IPS-18a (cell line): ENCODE data around the gene CDX2.
"Not testable (repeated sequence)": the region's sequence is repeated elsewhere in the genome, so short reads cannot be mapped to it uniquely, and the experiment has no call there.

Experiments used
- H3K27ac ChIP-seq: one replicate; pipeline ENCODE4 v1.5.1; 2013; ENCODE audit warnings: low read length
- H3K27me3 ChIP-seq: one replicate; pipeline ENCODE4 v1.6.1; 2013; ENCODE audit warnings: mild to moderate bottlenecking, low read length; ENCODE audit not compliant: control insufficient read depth, insufficient read depth
- H3K36me3 ChIP-seq: one replicate; pipeline ENCODE4 v1.6.1; 2013; ENCODE audit warnings: low read depth, low read length; ENCODE audit not compliant: control insufficient read depth
- H3K4me1 ChIP-seq: one replicate; pipeline ENCODE4 v1.6.1; 2013; ENCODE audit warnings: low read depth, low read length; ENCODE audit not compliant: control insufficient read depth
- H3K4me3 ChIP-seq: one replicate; pipeline ENCODE4 v1.5.1; 2013; ENCODE audit warnings: low read length
- H3K9ac ChIP-seq: one replicate; pipeline ENCODE4 v1.6.1; 2013; ENCODE audit warnings: mild to moderate bottlenecking, low read length, moderate library complexity
- H3K9me3 ChIP-seq: one replicate; pipeline ENCODE4 v1.6.1; 2013; ENCODE audit warnings: low read depth, low read length; ENCODE audit not compliant: control insufficient read depth

Gene CDX2

GRCh38 chr13:27968316-27969081 lies 616 bp downstream of the CDX2 start:
- Histone ChIP-seq H3K9ac (no peak overlapping the region), H3K36me3 (no peaks in the 10 kb centered on the region), H3K4me3 (peak overlapping the region; percentile 39), H3K27me3 (peaks cover 100% of the 10 kb centered on the region), H3K27ac (no peak overlapping the region), H3K4me1 (peaks cover 27% of the 10 kb centered on the region), H3K9me3 (no peaks in the 10 kb centered on the region)

- no peak overlapping the region for H3K9ac ChIP-seq
- no peaks in the 10 kb centered on the region for H3K36me3 ChIP-seq
- H3K27me3 ChIP-seq, result peaks cover 100% of the 10 kb centered on the region
- H3K4me1 ChIP-seq, result peaks cover 27% of the 10 kb centered on the region
- no peak overlapping the region for H3K27ac ChIP-seq
- H3K4me3 ChIP-seq, result no peak overlapping the region
- H3K9me3 ChIP-seq, result no peaks in the 10 kb centered on the region
Measured at GRCh38 chr13:27967736-27968315, 1.3 kb downstream of the CDX2 start.

GRCh38 chr13:27967203-27967735 lies 1.8 kb downstream of the CDX2 start:
- no peak overlapping the region for H3K9ac ChIP-seq
- H3K4me3 ChIP-seq, result no peak overlapping the region
- H3K27ac ChIP-seq, result no peak overlapping the region
- no peaks in the 10 kb centered on the region for H3K36me3 ChIP-seq
- H3K9me3 ChIP-seq, result no peaks in the 10 kb centered on the region
- H3K4me1 ChIP-seq, result peaks cover 32% of the 10 kb centered on the region
- H3K27me3 ChIP-seq, result peaks cover 100% of the 10 kb centered on the region

GRCh38 chr13:27966641-27967202 lies 2.4 kb downstream of the CDX2 start:
- H3K36me3 ChIP-seq, result no peaks in the 10 kb centered on the region
- no peak overlapping the region for H3K9ac ChIP-seq
- no peak overlapping the region for H3K27ac ChIP-seq
- H3K27me3 ChIP-seq, result peaks cover 100% of the 10 kb centered on the region
- no peak overlapping the region for H3K4me3 ChIP-seq
- peaks cover 35% of the 10 kb centered on the region for H3K4me1 ChIP-seq
- H3K9me3 ChIP-seq, result no peaks in the 10 kb centered on the region

- no peak overlapping the region for H3K9ac ChIP-seq
- H3K4me1 ChIP-seq, result peaks cover 36% of the 10 kb centered on the region
- peaks cover 100% of the 10 kb centered on the region for H3K27me3 ChIP-seq
- H3K27ac ChIP-seq, result no peak overlapping the region
- no peaks in the 10 kb centered on the region for H3K9me3 ChIP-seq
- no peaks in the 10 kb centered on the region for H3K36me3 ChIP-seq
- H3K4me3 ChIP-seq, result no peak overlapping the region
Measured at GRCh38 chr13:27965740-27966640, 3.1 kb downstream of the CDX2 start.

- Histone ChIP-seq H3K4me3 (no peak overlapping the region), H3K9ac (no peak overlapping the region), H3K27me3 (peaks cover 100% of the 10 kb centered on the region), H3K9me3 (no peaks in the 10 kb centered on the region), H3K27ac (no peak overlapping the region), H3K36me3 (no peaks in the 10 kb centered on the region), H3K4me1 (peaks cover 35% of the 10 kb centered on the region)
Measured at GRCh38 chr13:27965343-27965739, 3.8 kb downstream of the CDX2 start.

GRCh38 chr13:27964741-27965323 lies 4.3 kb downstream of the CDX2 start:
- Histone ChIP-seq H3K9me3 (no peaks in the 10 kb centered on the region), H3K4me3 (no peak overlapping the region), H3K36me3 (no peaks in the 10 kb centered on the region), H3K27me3 (peaks cover 100% of the 10 kb centered on the region), H3K9ac (no peak overlapping the region), H3K4me1 (peaks cover 34% of the 10 kb centered on the region), H3K27ac (no peak overlapping the region)

- H3K4me3 ChIP-seq, result not testable (repeated sequence)
- H3K27me3 ChIP-seq, result peaks cover 100% of the 10 kb centered on the region
Measured at GRCh38 chr13:27964206-27964605, 4.9 kb downstream of the CDX2 start.

GRCh38 chr13:27963491-27963890 lies 5.6 kb downstream of the CDX2 start:
- H3K4me3 ChIP-seq, result no peak overlapping the region
- no peaks in the 10 kb centered on the region for H3K36me3 ChIP-seq
- no peak overlapping the region for H3K9ac ChIP-seq
- peaks cover 27% of the 10 kb centered on the region for H3K4me1 ChIP-seq
- H3K27me3 ChIP-seq, result peaks cover 100% of the 10 kb centered on the region
- H3K9me3 ChIP-seq, result no peaks in the 10 kb centered on the region
- H3K27ac ChIP-seq, result no peak overlapping the region

More at GRCh38 chr13:27964206-27964605, 4.9 kb downstream of the CDX2 start:
- H3K36me3 ChIP-seq, H3K9ac ChIP-seq, H3K27ac ChIP-seq, H3K9me3 ChIP-seq: not testable (repeated sequence)
- H3K4me1 ChIP-seq, result peaks cover 28% of the 10 kb centered on the region

- peaks cover 100% of the 10 kb centered on the region for H3K27me3 ChIP-seq
- no peak overlapping the region for H3K9ac ChIP-seq
- no peaks in the 10 kb centered on the region for H3K36me3 ChIP-seq
- peaks cover 27% of the 10 kb centered on the region for H3K4me1 ChIP-seq
- H3K4me3 ChIP-seq, result no peak overlapping the region
- no peaks in the 10 kb centered on the region for H3K9me3 ChIP-seq
- H3K27ac ChIP-seq, result no peak overlapping the region
Measured at GRCh38 chr13:27962982-27963381, 6.1 kb downstream of the CDX2 start.
